H1 (cell line): ENCODE data around the gene ERVFRD-1. TPM values are rescaled to one million over a fixed set of nuclear protein-coding genes. Genes with fewer than 3 reads are reported as not detected.

Experiments
- CTCF ChIA-PET: fragments of 300-600 bp; sonication (Branson Sonifier 250); formaldehyde crosslinking; loops from one replicate; lab custom pipeline; 2021; ENCODE audit not compliant: partially characterized antibody; lab: Charles Lee
- POLR2A ChIA-PET: fragments of 300-600 bp; sonication (Branson Sonifier 250); formaldehyde crosslinking; loops from one replicate; lab custom pipeline; 2021; ENCODE audit warnings: inconsistent platforms; ENCODE audit not compliant: partially characterized antibody; lab: Charles Lee
- DNase-seq, 2 experiments: peaks; one replicate each; pipeline versions ENCODE4 v3.0.0 to v3.0.0-alpha.2; 2010 to 2022; ENCODE audit warnings: low spot score in 2 of 2, low read depth in 1 of 2, mixed read lengths in 1 of 2
- FAIRE-seq: peaks from 2 replicates; lab custom pipeline; 2011; peaks lifted over from hg19 to GRCh38; lab: Jason Lieb, UNC
- H2AFZ ChIP-seq: 2 replicates; pipeline ENCODE4 v1.8.1; 2012; ENCODE audit warnings: low read length, inconsistent platforms
- H2AK5ac ChIP-seq: 2 replicates; pipeline ENCODE4 v1.6.1; 2013; ENCODE audit warnings: low read depth, low read length
- H2BK120ac ChIP-seq: replicated peaks from 2 replicates; pipeline ENCODE3; 2013; ENCODE audit warnings: low read depth, low read length, inconsistent platforms
- H2BK12ac ChIP-seq: 2 replicates; pipeline ENCODE4 v1.6.1; 2013; ENCODE audit warnings: low read depth, low read length
- H2BK15ac ChIP-seq: 2 replicates; pipeline ENCODE4 v1.6.1; 2013; ENCODE audit warnings: low read length
- H2BK20ac ChIP-seq: 2 replicates; pipeline ENCODE4 v1.6.1; 2013; ENCODE audit warnings: low read length
- H2BK5ac ChIP-seq: 2 replicates; pipeline ENCODE4 v1.6.1; 2013; ENCODE audit warnings: low read depth, low read length
- H3K14ac ChIP-seq: 2 replicates; pipeline ENCODE4 v1.6.1; 2013; ENCODE audit warnings: inconsistent platforms; ENCODE audit not compliant: insufficient read length
- H3K18ac ChIP-seq: 2 replicates; pipeline ENCODE4 v1.6.1; 2013; ENCODE audit warnings: low read length; ENCODE audit errors: extremely low read depth
- H3K23ac ChIP-seq: 2 replicates; pipeline ENCODE4 v1.6.1; 2013; ENCODE audit warnings: inconsistent platforms; ENCODE audit not compliant: insufficient read length
- H3K23me2 ChIP-seq: 2 replicates; pipeline ENCODE4 v1.6.1; 2013; ENCODE audit warnings: low read depth, low read length
- H3K27ac ChIP-seq: 2 replicates; pipeline ENCODE4 v1.6.1; 2011; ENCODE audit warnings: low read depth, low read length, inconsistent platforms
- H3K27me3 ChIP-seq, 4 experiments: replicated peaks in 1 of 4; 1 replicate in 1 of 4; 2 replicates in 3 of 4; pipeline versions ENCODE4 v1.6.1 to v1.8.1; 2011 to 2013; ENCODE audit warnings: low read length in 3 of 4, mild to moderate bottlenecking in 3 of 4, inconsistent platforms in 2 of 4, mixed read lengths in 2 of 4, moderate library complexity in 1 of 4; ENCODE audit not compliant: control insufficient read depth in 3 of 4, insufficient read depth in 3 of 4; ENCODE audit errors: extremely low read depth in 1 of 4
- H3K36me3 ChIP-seq, 4 experiments: 2 replicates each; pipeline versions ENCODE4 v1.6.1 to v1.8.1; 2011 to 2013; ENCODE audit warnings: mild to moderate bottlenecking in 4 of 4, low read length in 3 of 4, moderate library complexity in 2 of 4, control low read depth in 1 of 4, inconsistent platforms in 1 of 4; ENCODE audit not compliant: insufficient read depth in 4 of 4, control insufficient read depth in 2 of 4
- H3K4ac ChIP-seq: replicated peaks from 2 replicates; pipeline ENCODE3; 2013; ENCODE audit warnings: low read length, low read depth, mixed read lengths, inconsistent platforms; ENCODE audit not compliant: insufficient read length
- H3K4me1 ChIP-seq, 4 experiments: replicated peaks in 1 of 4; 1 replicate in 1 of 4; 2 replicates in 3 of 4; pipeline versions ENCODE4 v1.6.1 to v1.8.1; 2011 to 2013; ENCODE audit warnings: low read length in 3 of 4, inconsistent platforms in 2 of 4, mixed read lengths in 1 of 4; ENCODE audit not compliant: insufficient read depth in 4 of 4, control insufficient read depth in 3 of 4
- H3K4me2 ChIP-seq, 2 experiments: 2 replicates each; pipeline versions ENCODE4 v1.6.1 to v1.8.1; 2011 to 2013; ENCODE audit warnings: low read depth in 2 of 2, low read length in 2 of 2, control low read depth in 1 of 2, inconsistent platforms in 1 of 2, mild to moderate bottlenecking in 1 of 2; ENCODE audit not compliant: insufficient read depth in 1 of 2
- H3K4me3 ChIP-seq, 4 experiments: fragments of 200-600, 300-600 bp in 1 of 4; sonication (generic), shearing (Covaris generic), sonication (Bioruptor Twin) in 1 of 4; 2 replicates each; pipeline versions ENCODE4 v1.5.1 to v1.8.1; 2011 to 2016; ENCODE audit warnings: low read length in 4 of 4, low read depth in 3 of 4, control low read depth in 2 of 4, inconsistent platforms in 2 of 4, mild to moderate bottlenecking in 2 of 4, mixed read lengths in 1 of 4, moderate library complexity in 1 of 4; ENCODE audit not compliant: insufficient read depth in 2 of 4; ENCODE audit errors: extremely low read depth in 1 of 4
- H3K56ac ChIP-seq: replicated peaks from 2 replicates; pipeline ENCODE3; 2013; ENCODE audit warnings: low read depth, mild to moderate bottlenecking, mixed read lengths, low read length, inconsistent platforms; ENCODE audit not compliant: insufficient read length
- H3K79me1 ChIP-seq: 2 replicates; pipeline ENCODE4 v1.6.1; 2013; ENCODE audit warnings: low read depth, low read length, control low read depth
- H3K79me2 ChIP-seq, 2 experiments: 2 replicates each; pipeline versions ENCODE4 v1.6.1 to v1.8.1; 2012 to 2013; ENCODE audit warnings: low read length in 2 of 2, mild to moderate bottlenecking in 2 of 2, inconsistent platforms in 1 of 2; ENCODE audit not compliant: insufficient read depth in 2 of 2, control insufficient read depth in 1 of 2
- H3K9ac ChIP-seq, 4 experiments: replicated peaks in 1 of 4; 1 replicate in 1 of 4; 2 replicates in 3 of 4; pipeline versions ENCODE4 v1.6.1 to v1.8.1; 2011 to 2013; ENCODE audit warnings: low read depth in 3 of 4, low read length in 3 of 4, control low read depth in 2 of 4, mild to moderate bottlenecking in 2 of 4, moderate library complexity in 2 of 4, inconsistent platforms in 1 of 4; ENCODE audit errors: extremely low read depth in 1 of 4
- H3K9me3 ChIP-seq, 2 experiments: 2 replicates each; pipeline versions ENCODE4 v1.6.1 to v1.8.1; 2012 to 2013; ENCODE audit warnings: mild to moderate bottlenecking in 2 of 2, moderate library complexity in 2 of 2, control low read depth in 1 of 2, inconsistent platforms in 1 of 2, low read depth in 1 of 2, low read length in 1 of 2, mixed read lengths in 1 of 2; ENCODE audit not compliant: insufficient read depth in 2 of 2
- H4K20me1 ChIP-seq, 2 experiments: replicated peaks in 1 of 2; 2 replicates each; pipeline versions ENCODE3 to v1.8.1; 2011 to 2013; ENCODE audit warnings: inconsistent platforms in 2 of 2, low read length in 2 of 2, mild to moderate bottlenecking in 1 of 2; ENCODE audit not compliant: insufficient read depth in 2 of 2, control insufficient read depth in 1 of 2
- H4K5ac ChIP-seq: 2 replicates; pipeline ENCODE4 v1.6.1; 2013; ENCODE audit warnings: low read length, low read depth, mixed read lengths, inconsistent platforms; ENCODE audit not compliant: insufficient read length
- H4K8ac ChIP-seq: 2 replicates; pipeline ENCODE4 v1.8.0; 2013; ENCODE audit warnings: mild to moderate bottlenecking, moderate library complexity, low read length, inconsistent platforms; ENCODE audit not compliant: insufficient read depth; ENCODE audit errors: extremely low read depth
- H4K91ac ChIP-seq: replicated peaks from 2 replicates; pipeline ENCODE3; 2013; ENCODE audit warnings: low read length, mixed read lengths, inconsistent platforms; ENCODE audit not compliant: insufficient read length
- ASH2L ChIP-seq: fragments of 200-600, 300-600 bp; sonication (generic); IDR thresholded peaks from one replicate; pipeline ENCODE4 v1.7.1; 2017; ENCODE audit warnings: low read length
- CHD2 ChIP-seq: IDR thresholded peaks from 2 replicates; pipeline ENCODE4 v1.6.1; 2012; ENCODE audit warnings: low read length, improper control_type of control experiment
- CREB1 ChIP-seq: IDR thresholded peaks from 2 replicates; pipeline ENCODE4 v1.6.1; 2012; ENCODE audit warnings: inconsistent platforms
- RBBP5 ChIP-seq: IDR thresholded peaks from 2 replicates; pipeline ENCODE4 v1.7.1; 2012; ENCODE audit warnings: low read depth, mild to moderate bottlenecking, inconsistent platforms, low read length, moderate library complexity, borderline replicate concordance
- TBP ChIP-seq: IDR thresholded peaks from 2 replicates; pipeline ENCODE4 v1.6.1; 2011; ENCODE audit warnings: low read depth, low read length, improper control_type of control experiment
- TCF12 ChIP-seq: IDR thresholded peaks from 2 replicates; pipeline ENCODE4 v1.6.1; 2011; ENCODE audit warnings: low read depth, mild to moderate bottlenecking, low read length
- WGBS, 2 experiments: shearing (Covaris generic) in 1 of 2; methylation state at CpG; one replicate each; pipeline versions ENCODE4 v1.1.6 to v1.1.7; 2013 to 2015; ENCODE audit warnings: low lambda C conversion rate in 2 of 2, mixed read lengths in 2 of 2, inconsistent platforms in 1 of 2, low coverage in 1 of 2, missing lambda C conversion rate in 1 of 2; ENCODE audit not compliant: insufficient replicate concordance in 2 of 2, insufficient coverage in 1 of 2, insufficient read length in 1 of 2; ENCODE audit errors: extremely low coverage in 1 of 2, missing lambda C conversion rate in 1 of 2; 5-methylcytosine and 5-hydroxymethylcytosine counted together
- polyA plus RNA-seq, 7 experiments: library from polyadenylated mRNA; depleted of rRNA in 3 of 7; stranded (reverse) in 5 of 7; unstranded in 2 of 7; fragments of >200 nt in 5 of 7; fragments of 200-250 nt in 2 of 7; gene quantifications; 1 replicate in 5 of 7; 2 replicates in 1 of 7; 4 replicates in 1 of 7; pipeline versions ENCODE4 v1.2.1 to v1.2.3, GENCODE V29; 2011 to 2013; ENCODE audit warnings: missing spikeins in 2 of 7, mixed read lengths in 2 of 7
- total RNA-seq: library from RNA; stranded (reverse); fragmentation: NEBNext Ultra II Directional; extraction: Animal tissue kit (Norgen Biotek cat#: 25700); gene quantifications from 2 replicates; pipeline ENCODE4 v1.2.1, GENCODE V29; 2021
- TF ChIP-seq, protein P1 (sequence below): IDR thresholded peaks from 2 replicates; pipeline ENCODE4 v1.6.1; 2012; ENCODE audit warnings: low read length, inconsistent platforms

Gene ERVFRD-1
- total and polyA plus RNA-seq, 2 of the 8 experiments (the other 6 are each of a cell fraction or from before 2014, with no cell fraction given), result not detected

DNA sequence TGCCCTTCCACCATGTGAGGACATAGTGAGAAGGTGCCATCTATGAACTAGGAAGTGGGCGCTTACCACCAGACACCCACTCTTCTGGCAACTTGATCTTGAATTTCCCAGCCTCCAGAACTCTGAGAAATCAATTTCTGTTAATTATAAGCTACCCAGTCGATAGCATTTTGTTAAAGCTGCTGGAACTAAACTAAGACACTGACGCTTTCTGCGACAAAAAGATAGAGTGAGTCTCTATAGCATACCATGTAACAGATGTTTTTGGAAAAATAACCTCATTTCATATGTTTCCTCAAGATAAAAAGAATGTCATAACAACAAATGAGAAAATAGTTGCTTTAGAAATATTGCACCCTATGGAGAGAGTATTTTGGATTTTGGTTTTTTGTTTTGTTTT lies 33.3 kb downstream of the ERVFRD-1 start:
- Histone ChIP-seq H3K4ac (no peak overlapping the region), H2BK12ac (no peak overlapping the region), H2BK5ac (no peak overlapping the region), H3K79me1 (no peaks in the 10 kb centered on the region), H4K5ac (no peak overlapping the region), H3K23me2 (no peaks in the 10 kb centered on the region; the same call in 1 of the 2 replicates), H3K79me2 (no peaks in the 10 kb centered on the region), H2BK20ac (no peak overlapping the region), H3K56ac (no peak overlapping the region), H3K4me3 (no peak overlapping the region), H3K9me3 (no peaks in the 10 kb centered on the region), H2BK120ac (no peak overlapping the region), H2BK15ac (no peak overlapping the region), H3K23ac (no peak overlapping the region), H3K27ac (no peak overlapping the region), H3K27me3 (no peaks in the 10 kb centered on the region), H3K18ac (no peak overlapping the region), H3K4me2 (no peak overlapping the region), H3K14ac (no peak overlapping the region), H3K4me1 (peaks cover 0 to 9% (median 5%) of the 10 kb centered on the region in 4 experiments; a peak in 3 of 7 replicates), H4K91ac (no peak overlapping the region), H2AK5ac (no peak overlapping the region), H4K8ac (no peak overlapping the region), H2AFZ (no peak overlapping the region), H4K20me1 (no peaks in the 10 kb centered on the region), H3K9ac (no peak overlapping the region), H3K36me3 (no peaks in the 10 kb centered on the region)
- 89% methylated on average over 4 of the region's 4 CpGs; no CpG with 5 or more reads in 1 of the 2 experiments for WGBS, 2 experiments
- no peak for DNase-seq
- CTCF ChIA-PET, result interaction anchor here (1.1 kb wide), 1 partner anchor 9 kb away, joined by 4 read pairs; no protein-coding TSS in a partner anchor
- FAIRE-seq, result no peak
- POLR2A ChIA-PET, result no interaction called here
- TF ChIP-seq CHD2 (no peak), ASH2L (no peak), CREB1 (no peak), TBP (no peak), TCF12 (no peak), RBBP5 (no peak)
- TF ChIP-seq, protein P1, sequence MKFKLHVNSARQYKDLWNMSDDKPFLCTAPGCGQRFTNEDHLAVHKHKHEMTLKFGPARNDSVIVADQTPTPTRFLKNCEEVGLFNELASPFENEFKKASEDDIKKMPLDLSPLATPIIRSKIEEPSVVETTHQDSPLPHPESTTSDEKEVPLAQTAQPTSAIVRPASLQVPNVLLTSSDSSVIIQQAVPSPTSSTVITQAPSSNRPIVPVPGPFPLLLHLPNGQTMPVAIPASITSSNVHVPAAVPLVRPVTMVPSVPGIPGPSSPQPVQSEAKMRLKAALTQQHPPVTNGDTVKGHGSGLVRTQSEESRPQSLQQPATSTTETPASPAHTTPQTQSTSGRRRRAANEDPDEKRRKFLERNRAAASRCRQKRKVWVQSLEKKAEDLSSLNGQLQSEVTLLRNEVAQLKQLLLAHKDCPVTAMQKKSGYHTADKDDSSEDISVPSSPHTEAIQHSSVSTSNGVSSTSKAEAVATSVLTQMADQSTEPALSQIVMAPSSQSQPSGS, result no peak
